Heart left ventricle (tissue), 16 donors: ENCODE measurements around the gene MYL3. TPM values are rescaled to one million over a fixed set of nuclear protein-coding genes. Genes with fewer than 3 reads are reported as not detected.
A peak's percentile ranks its signal among the peaks of the same experiment; 100 is the strongest.

Experiments
- ATAC-seq, 4 donors: fragments of 200-7000 bp; cut with Tn5 transposase; one replicate each; pipeline ENCODE4 v1.9.1; 2020 to 2022; ENCODE audit warnings: moderate library complexity in 4 of 4, mild to moderate bottlenecking in 3 of 4, moderate number of reproducible peaks in 1 of 4
- DNase-seq, 5 donors: peaks; one replicate each; pipeline ENCODE4 v3.0.0-alpha.2; 2020
- H3K27ac ChIP-seq, 12 donors: fragments of 200-600 bp; sonication (generic) in 4 of 12; one replicate each; pipeline versions ENCODE4 v1.5.0 to v1.8.0; 2016 to 2022; ENCODE audit warnings: mild to moderate bottlenecking in 2 of 12
- H3K27me3 ChIP-seq, 9 donors: fragments of 200-600 bp; sonication (generic) in 2 of 9; one replicate each; pipeline versions ENCODE4 v1.5.1 to v1.8.0; 2016 to 2022; ENCODE audit warnings: mild to moderate bottlenecking in 3 of 9
- H3K36me3 ChIP-seq, 9 donors: fragments of 200-600 bp; sonication (generic) in 2 of 9; one replicate each; pipeline versions ENCODE4 v1.5.0 to v1.8.0; 2018 to 2022; ENCODE audit warnings: mild to moderate bottlenecking in 2 of 9
- H3K4me1 ChIP-seq, 12 donors: fragments of 200-600 bp; sonication (generic) in 4 of 12; one replicate each; pipeline versions ENCODE4 v1.5.0 to v1.8.0; 2016 to 2022; ENCODE audit warnings: mild to moderate bottlenecking in 3 of 12
- H3K4me3 ChIP-seq, 12 donors: fragments of 200-600 bp; sonication (generic) in 4 of 12; one replicate each; pipeline versions ENCODE4 v1.5.0 to v1.8.0; 2017 to 2022; ENCODE audit warnings: mild to moderate bottlenecking in 9 of 12, moderate library complexity in 4 of 12
- H3K9me3 ChIP-seq, 12 donors: fragments of 200-600 bp; sonication (generic) in 4 of 12; one replicate each; pipeline versions ENCODE4 v1.5.0 to v1.8.0; 2016 to 2022; ENCODE audit warnings: mild to moderate bottlenecking in 1 of 12
- POLR2A ChIP-seq, 2 donors: fragments of 450-650 bp; IDR thresholded peaks; one replicate each; pipeline ENCODE4 v1.6.1; 2017; ENCODE audit warnings: antibody characterized with exemption in 2 of 2, mild to moderate bottlenecking in 2 of 2, moderate library complexity in 2 of 2
- WGBS, 4 donors: extraction: QIAGEN DNeasy Blood & Tissue Kit in 2 of 4; methylation state at CpG; one replicate each; pipeline versions ENCODE4 v1.1.5 to v1.1.7; 2013 to 2018; 5-methylcytosine and 5-hydroxymethylcytosine counted together
- intact Hi-C, 10 donors: fragments of 100-400 bp; cut with DNase I; formaldehyde crosslinking; loops; one replicate each; pipeline versions ENCODE4 v1.11.1 to v1.14.2; 2022
- polyA plus RNA-seq, 2 donors: library from polyadenylated mRNA; stranded (reverse); fragments of 200-250 nt; gene quantifications; one replicate each; pipeline ENCODE4 v1.2.3, GENCODE V29; 2013
- total RNA-seq, 9 donors: library from RNA; depleted of rRNA in 2 of 9; stranded (reverse); fragments of >200 nt in 2 of 9; fragmentation: NEBNext Ultra II Directional in 3 of 9; extraction: Animal tissue kit (Norgen Biotek cat#: 25700) in 3 of 9; gene quantifications; one replicate each; pipeline versions ENCODE4 v1.1.0 to v1.2.4, GENCODE V29; 2016 to 2023
- TF ChIP-seq, protein P1 (sequence below), 12 donors: fragments of 200-600 bp; sonication (generic) in 4 of 12; IDR thresholded peaks; one replicate each; pipeline versions ENCODE4 v1.5.0 to v1.8.0; 2018 to 2022; ENCODE audit warnings: antibody characterized with exemption in 12 of 12, mild to moderate bottlenecking in 5 of 12
- donor health status: ischemic (EF 13 %, LVEDD 7.1; RV severe dilation, severe dysfunction).
- donor health status: healthy with polysubstance abuse.
- donor health status: DM: no; HTN: yes; CAD: no.
- donor health status: DM: no; HTN: no; CAD: no.
- donor health status: ischemic (EF 25% LVEDD 6.9; RV normal size, moderate dysfunction).
- donor health status: ischemic (EF 25% LVEDD 5.7; RV mildly dilated, moderate dysfunction).
- donor health status: healthy.
- donor health status: DM: yes; HTN: yes; CAD: no.
- donor health status: ischemic (EF 35%, LVEDD 5.7; RV mildly dilated, moderate dysfunction).
- donor health status: nonischemic (EF 11% LVEDD 7.7; RV severe dilation, severe dysfunction).
- donor health status: DM: yes; HTN: yes; CAD: no.
- donor health status: PGD.
- donor health status: ischemic (EF 29% LVEDD 5.4; RV normal size, mild dysfunction).
- donor health status: nonischemic (EF 23%, LVEDD 6.1; RV moderate dilation, normal function).

The MYL3 gene
- total and polyA plus RNA-seq, 11 donors, result 4,961 to 12,544 (median 6,839) TPM

- Histone ChIP-seq H3K9me3 (peaks cover 0 to 19% (median under 1%) of the 10 kb centered on the region in 12 donors), H3K27ac (peak overlapping the region in 11 of 12 donors; percentile 11 to 85 (median 77)), H3K4me1 (peaks cover 0 to 50% (median 31%) of the 10 kb centered on the region in 12 donors), H3K27me3 (no peaks in the 10 kb centered on the region), H3K4me3 (peak overlapping the region in 9 of 12 donors; percentile 25 to 65 (median 54)), H3K36me3 (peaks cover 0 to 20% (median 0%) of the 10 kb centered on the region in 9 donors)
- peak in 3 of 4 donors; percentile 0 to 6 (median 1) for ATAC-seq
- peak in 2 of 5 donors; percentile 24 to 56 for DNase-seq
- WGBS, 4 donors, result 67 to 79% (median 73%) methylated on average over 1 to 9 of the region's 9 CpGs
- TF ChIP-seq, protein P1, sequence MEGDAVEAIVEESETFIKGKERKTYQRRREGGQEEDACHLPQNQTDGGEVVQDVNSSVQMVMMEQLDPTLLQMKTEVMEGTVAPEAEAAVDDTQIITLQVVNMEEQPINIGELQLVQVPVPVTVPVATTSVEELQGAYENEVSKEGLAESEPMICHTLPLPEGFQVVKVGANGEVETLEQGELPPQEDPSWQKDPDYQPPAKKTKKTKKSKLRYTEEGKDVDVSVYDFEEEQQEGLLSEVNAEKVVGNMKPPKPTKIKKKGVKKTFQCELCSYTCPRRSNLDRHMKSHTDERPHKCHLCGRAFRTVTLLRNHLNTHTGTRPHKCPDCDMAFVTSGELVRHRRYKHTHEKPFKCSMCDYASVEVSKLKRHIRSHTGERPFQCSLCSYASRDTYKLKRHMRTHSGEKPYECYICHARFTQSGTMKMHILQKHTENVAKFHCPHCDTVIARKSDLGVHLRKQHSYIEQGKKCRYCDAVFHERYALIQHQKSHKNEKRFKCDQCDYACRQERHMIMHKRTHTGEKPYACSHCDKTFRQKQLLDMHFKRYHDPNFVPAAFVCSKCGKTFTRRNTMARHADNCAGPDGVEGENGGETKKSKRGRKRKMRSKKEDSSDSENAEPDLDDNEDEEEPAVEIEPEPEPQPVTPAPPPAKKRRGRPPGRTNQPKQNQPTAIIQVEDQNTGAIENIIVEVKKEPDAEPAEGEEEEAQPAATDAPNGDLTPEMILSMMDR (IDR thresholded peaks at IDR 0.05), result no peak
- no peak for TF ChIP-seq POLR2A (IDR thresholded peaks at IDR 0.05)
- intact Hi-C loops, result loop anchor here in 3 of 10 donors (5.0 to 10.0 kb wide), 2 partner anchors 140 to 142 kb away; partner anchors contain the start of gene TMIE (in 1 of the 3)
Measured at GRCh38 chr3:46846624-46847542, 16.4 kb downstream of the MYL3 start.

DNA sequence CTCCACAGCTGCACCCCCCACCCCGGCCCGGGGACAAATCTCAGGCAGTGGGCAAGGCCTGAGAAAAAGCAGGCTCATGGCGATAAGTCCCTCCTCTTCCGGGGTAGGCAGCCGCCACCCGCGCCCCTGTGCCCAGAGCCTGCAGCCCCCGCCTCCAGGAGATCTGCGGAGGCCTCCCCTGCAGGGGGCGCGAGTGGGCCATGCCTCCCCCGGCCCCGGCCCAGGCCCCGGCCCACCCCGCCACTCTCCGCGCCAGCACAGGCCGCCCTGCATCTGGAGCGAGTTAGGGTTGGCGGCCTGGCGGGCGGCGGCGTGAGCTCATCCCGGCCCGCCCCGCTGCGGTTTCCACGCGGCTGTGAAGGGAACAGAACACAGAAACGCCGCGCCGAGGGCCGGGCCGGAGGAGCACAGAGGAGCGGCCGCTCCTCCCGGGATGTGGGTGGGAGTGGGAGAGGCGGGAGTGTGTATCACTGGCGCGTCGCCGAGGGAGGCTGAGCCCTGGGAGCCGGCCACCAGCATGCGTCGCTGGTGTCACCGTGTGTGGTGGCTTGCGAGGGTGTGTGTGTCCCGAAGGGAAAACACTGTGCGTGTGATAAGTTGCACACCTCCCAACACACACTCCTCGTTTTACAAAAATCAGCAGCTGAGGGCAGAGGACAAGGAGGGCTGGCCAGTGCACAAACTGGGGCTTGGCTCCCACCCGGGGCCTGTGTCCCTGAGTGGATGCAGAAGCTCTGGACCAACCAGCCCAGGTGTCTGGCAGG is 17.2 kb downstream of the MYL3 start:
- 2 to 3% (median 2%) methylated on average over 7 to 53 of the region's 53 CpGs for WGBS, 4 donors

GRCh38 chr3:46845397-46845859 is 17.8 kb downstream of the MYL3 start:
- WGBS, 4 donors, result 11 to 19% (median 14%) methylated on average over 14 to 23 of the region's 23 CpGs
- intact Hi-C loops, result loop anchor here in 4 of 10 donors (2.0 to 10.0 kb wide), 3 partner anchors 138 to 141 kb away; partner anchors contain the start of gene TMIE (in 1 of the 4)
- Histone ChIP-seq H3K4me3 (peak overlapping the region; percentile 25 to 65 (median 52)), H3K4me1 (peaks cover 0 to 50% (median 31%) of the 10 kb centered on the region in 12 donors), H3K27me3 (no peaks in the 10 kb centered on the region), H3K9me3 (peaks cover 0 to 34% (median 9%) of the 10 kb centered on the region in 12 donors), H3K27ac (peak overlapping the region; percentile 11 to 85 (median 75)), H3K36me3 (peaks cover 0 to 28% (median 0%) of the 10 kb centered on the region in 9 donors)
- peak; percentile 5 to 32 (median 26) for ATAC-seq
- peak; percentile 61 to 88 (median 79) for DNase-seq
- peak in 1 of 2 donors; percentile 20 for TF ChIP-seq POLR2A (IDR thresholded peaks at IDR 0.05)
- TF ChIP-seq, protein P1 (IDR thresholded peaks at IDR 0.05), result no peak

More for the DNA sequence above, 17.2 kb downstream of the MYL3 start:
- peaks cover 0 to 28% (median 6%) of the 10 kb centered on the region in 12 donors for H3K9me3 ChIP-seq
- TF ChIP-seq, protein P1 (IDR thresholded peaks at IDR 0.05), result peak; percentile 35 to 75 (median 56)
- no peak for TF ChIP-seq POLR2A (IDR thresholded peaks at IDR 0.05)
- H3K27ac ChIP-seq, result peak overlapping the region in 11 of 12 donors; percentile 11 to 85 (median 77)
- DNase-seq (peak; percentile 71 to 90 (median 81)), ATAC-seq (peak; percentile 6 to 54 (median 39))
- peaks cover 0 to 50% (median 31%) of the 10 kb centered on the region in 12 donors for H3K4me1 ChIP-seq
- intact Hi-C loops, result loop anchor here in 4 of 10 donors (2.0 to 10.0 kb wide), 3 partner anchors 139 to 141 kb away; partner anchors contain the start of gene TMIE (in 1 of the 4)
- H3K36me3 ChIP-seq, result peaks cover 0 to 28% (median 0%) of the 10 kb centered on the region in 9 donors
- no peaks in the 10 kb centered on the region for H3K27me3 ChIP-seq
- peak overlapping the region; percentile 25 to 65 (median 52) for H3K4me3 ChIP-seq
